Uterus (tissue), 2 donors: ENCODE data around the gene GPR146.

Source experiments
- POLR2A ChIP-seq, 2 donors: fragments of 450-650 bp; IDR thresholded peaks; one replicate each; pipeline ENCODE4 v1.6.1; 2016; ENCODE audit warnings: antibody characterized with exemption in 2 of 2, mild to moderate bottlenecking in 1 of 2, moderate library complexity in 1 of 2
- TF ChIP-seq, protein P1 (sequence below), 4 experiments: fragments of 200-600 bp in 2 of 4; fragments of 450-650 bp in 2 of 4; sonication (generic) in 2 of 4; IDR thresholded peaks; one replicate each; pipeline ENCODE4 v1.5.1; 2016 to 2019; ENCODE audit warnings: antibody characterized with exemption in 4 of 4, mild to moderate bottlenecking in 2 of 4, moderate library complexity in 1 of 4

- TF ChIP-seq, protein P1, sequence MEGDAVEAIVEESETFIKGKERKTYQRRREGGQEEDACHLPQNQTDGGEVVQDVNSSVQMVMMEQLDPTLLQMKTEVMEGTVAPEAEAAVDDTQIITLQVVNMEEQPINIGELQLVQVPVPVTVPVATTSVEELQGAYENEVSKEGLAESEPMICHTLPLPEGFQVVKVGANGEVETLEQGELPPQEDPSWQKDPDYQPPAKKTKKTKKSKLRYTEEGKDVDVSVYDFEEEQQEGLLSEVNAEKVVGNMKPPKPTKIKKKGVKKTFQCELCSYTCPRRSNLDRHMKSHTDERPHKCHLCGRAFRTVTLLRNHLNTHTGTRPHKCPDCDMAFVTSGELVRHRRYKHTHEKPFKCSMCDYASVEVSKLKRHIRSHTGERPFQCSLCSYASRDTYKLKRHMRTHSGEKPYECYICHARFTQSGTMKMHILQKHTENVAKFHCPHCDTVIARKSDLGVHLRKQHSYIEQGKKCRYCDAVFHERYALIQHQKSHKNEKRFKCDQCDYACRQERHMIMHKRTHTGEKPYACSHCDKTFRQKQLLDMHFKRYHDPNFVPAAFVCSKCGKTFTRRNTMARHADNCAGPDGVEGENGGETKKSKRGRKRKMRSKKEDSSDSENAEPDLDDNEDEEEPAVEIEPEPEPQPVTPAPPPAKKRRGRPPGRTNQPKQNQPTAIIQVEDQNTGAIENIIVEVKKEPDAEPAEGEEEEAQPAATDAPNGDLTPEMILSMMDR (IDR thresholded peaks at IDR 0.05): no peak
- no peak for TF ChIP-seq POLR2A (IDR thresholded peaks at IDR 0.05)
Measured at GRCh38 chr7:1019255-1019785, 25.0 kb upstream of the GPR146 start.
